ENCODE results near the gene STK33. TPM values are rescaled to one million over a fixed set of nuclear protein-coding genes. Genes with fewer than 3 reads are reported as not detected.

The STK33 gene
- total RNA-seq, 1 experiment from 2014 or later = 10.9 TPM

GRCh38 chr11:8567602-8568198 lies 26.3 kb downstream of the STK33 start:
- ChIA-PET RAD21 (ENCODE audit: low non-redundant PET in 1 of 2, low total read pairs in 2 of 2, uncharacterized antibody in 2 of 2, unreplicated experiment in 2 of 2) (interaction anchor here in 1 of 2 experiments (1.0 kb wide), 1 partner anchor 348 kb away, joined by 3 read pairs; no protein-coding TSS in a partner anchor), POLR2A (interaction anchor here (1.0 kb wide), 1 partner anchor 339 kb away, joined by 4 read pairs; no protein-coding TSS in a partner anchor)
- peak; percentile 59 for ATAC-seq

More at GRCh38 chr11:8567602-8568198, 26.3 kb downstream of the STK33 start:
- Histone ChIP-seq H3K9ac (ENCODE audit: low read length) (no peak overlapping the region), H3K4me2 (ENCODE audit: low read length) (peak overlapping the region; percentile 46), H4K20me1 (ENCODE audit: insufficient read depth) (no peaks in the 10 kb centered on the region), H2AFZ (ENCODE audit: low read depth, low read length, poor library complexity, severe bottlenecking) (no peak overlapping the region), H3K27me3 (ENCODE audit: insufficient read depth, low read length) (no peaks in the 10 kb centered on the region), H3K9me2 (ENCODE audit: insufficient read depth) (no peaks in the 10 kb centered on the region), H3K36me3 (ENCODE audit: control insufficient read depth in 1 of 2, insufficient read depth in 2 of 2, low read length in 2 of 2) (no peaks in the 10 kb centered on the region), H3K4me1 (ENCODE audit: control insufficient read depth in 1 of 2, insufficient read depth in 2 of 2, low read length in 2 of 2) (peaks cover 14 to 17% of the 10 kb centered on the region in 2 experiments), H3K4me3 (replicated peaks in 1 of 2; ENCODE audit: low read depth in 1 of 2, low read length in 2 of 2) (no peak overlapping the region), H3K27ac (ENCODE audit: low read depth, low read length) (no peak overlapping the region; the same call in 1 of the 2 replicates), H3K9me3 (ENCODE audit: control insufficient read depth in 1 of 2, insufficient read depth in 1 of 2, low read depth in 1 of 2, low read length in 2 of 2) (no peaks in the 10 kb centered on the region), H3K79me2 (ENCODE audit: insufficient read depth, low read length) (no peaks in the 10 kb centered on the region)
- no peak for DNase-seq (ENCODE audit: low read depth, low spot score)
- intact Hi-C loops (cut with micrococcal nuclease) = loop anchor here (2.0 to 5.0 kb wide), 3 partner anchors 229 to 560 kb away; no protein-coding TSS in a partner anchor
- CTCF ChIA-PET = interaction anchor here (1.0 to 4.0 kb wide), 23 partner anchors 10 to 534 kb away, joined by 3 to 27 read pairs (median 8); partner anchors contain the start of gene LMO1
- TF ChIP-seq JUND (IDR thresholded peaks at IDR 0.05) (peak; percentile 46; the same call in 1 of the 2 replicates), RAD21 (IDR thresholded peaks at IDR 0.05; ENCODE audit: low read depth) (no peak), CEBPB (IDR thresholded peaks at IDR 0.05; ENCODE audit: low read depth) (no peak), ATF3 (IDR thresholded peaks at IDR 0.05) (no peak), MAX (IDR thresholded peaks at IDR 0.05) (no peak), ZBTB33 (IDR thresholded peaks at IDR 0.05; ENCODE audit: extremely low read depth, insufficient replicate concordance, low read length) (no peak), SRF (IDR thresholded peaks at IDR 0.05; ENCODE audit: low read depth) (peak; percentile 69), SP1 (IDR thresholded peaks at IDR 0.05; ENCODE audit: low read depth) (0 out of 2 replicates have a peak, but pooled peaks have one; percentile 20), EZH2phosphoT487 (IDR thresholded peaks at IDR 0.05; ENCODE audit: borderline replicate concordance) (no peak), FOSL1 (IDR thresholded peaks at IDR 0.05; ENCODE audit: low read depth) (peak; percentile 64), EGR1 (IDR thresholded peaks at IDR 0.05; ENCODE audit: low read depth) (no peak), EZH2 (IDR thresholded peaks at IDR 0.05) (no peak)
- BruUV-seq (replicated peaks) = no TSS peak
